WTC11 (cell line): ENCODE data around the gene FGFBP2. TPM values are rescaled to one million over a fixed set of nuclear protein-coding genes. Genes with fewer than 3 reads are reported as not detected.

Experiments used
- ATAC-seq: fragments of 200-7000 bp; cut with Tn5 transposase; 2 replicates; pipeline ENCODE4 v1.10.0; 2021; ENCODE audit warnings: mild to moderate bottlenecking, moderate library complexity
- CTCF ChIA-PET: fragments of 300-600 bp; sonication (Branson Sonifier 250); formaldehyde crosslinking; loops from one replicate; lab custom pipeline; 2021; ENCODE audit warnings: antibody characterized with exemption; lab: Charles Lee
- POLR2A ChIA-PET: fragments of 350-600 bp; sonication (Branson Sonifier 250); formaldehyde crosslinking; loops from one replicate; lab custom pipeline; 2021; ENCODE audit warnings: antibody characterized with exemption; lab: Charles Lee
- DNase-seq: peaks from one replicate; pipeline ENCODE4 v3.0.0; 2021; ENCODE audit warnings: low spot score
- H3K27ac Mint-ChIP-seq: 2 replicates; pipeline ENCODE4 v1.8.0; 2021; ENCODE audit warnings: mixed read lengths
- H3K27me3 Mint-ChIP-seq: 2 replicates; pipeline ENCODE4 v1.8.0; 2021; ENCODE audit warnings: low read depth, mild to moderate bottlenecking, moderate library complexity, mixed read lengths
- H3K36me3 Mint-ChIP-seq: 2 replicates; pipeline ENCODE4 v1.8.0; 2021; ENCODE audit warnings: mixed read lengths
- H3K4me1 Mint-ChIP-seq: 2 replicates; pipeline ENCODE4 v1.8.0; 2022; ENCODE audit warnings: mixed read lengths
- H3K4me3 Mint-ChIP-seq: 2 replicates; pipeline ENCODE4 v1.8.0; 2021; ENCODE audit warnings: mild to moderate bottlenecking, moderate library complexity, mixed read lengths
- H3K9me3 Mint-ChIP-seq: 2 replicates; pipeline ENCODE4 v1.8.0; 2021; ENCODE audit warnings: mixed read lengths
- E2F5 ChIP-seq: sonication (generic); formaldehyde crosslinking; IDR thresholded peaks from 2 replicates; pipeline ENCODE4 v1.8.1; 2022; ENCODE audit warnings: mild to moderate bottlenecking, moderate library complexity, missing genetic modification reagents
- EMX1 ChIP-seq: fragments of 250-450 bp; sonication (Bioruptor Pico); IDR thresholded peaks from 2 replicates; pipeline ENCODE4 v1.8.0; 2021; ENCODE audit warnings: mild to moderate bottlenecking
- ERG ChIP-seq: fragments of 250-450 bp; sonication (Bioruptor Pico); IDR thresholded peaks from 2 replicates; pipeline ENCODE4 v1.8.0; 2021; ENCODE audit warnings: mild to moderate bottlenecking
- FOXP1 ChIP-seq: sonication (generic); formaldehyde crosslinking; IDR thresholded peaks from 2 replicates; pipeline ENCODE4 v1.8.0; 2022; ENCODE audit warnings: missing genetic modification reagents, mild to moderate bottlenecking, moderate library complexity, borderline replicate concordance
- GTF2I ChIP-seq: fragments of 250-450 bp; sonication (Bioruptor Pico); conservative IDR thresholded peaks from 2 replicates; pipeline ENCODE4 v1.4.0; 2021; ENCODE audit warnings: mild to moderate bottlenecking
- IRF1 ChIP-seq: sonication (generic); formaldehyde crosslinking; IDR thresholded peaks from 2 replicates; pipeline ENCODE4 v1.8.0; 2023; ENCODE audit warnings: missing genetic modification reagents
- IRF2 ChIP-seq: sonication (generic); formaldehyde crosslinking; IDR thresholded peaks from 2 replicates; pipeline ENCODE4 v1.8.0; 2022; ENCODE audit warnings: low read depth, missing genetic modification reagents, borderline replicate concordance
- JUN ChIP-seq: sonication (generic); formaldehyde crosslinking; IDR thresholded peaks from 2 replicates; pipeline ENCODE4 v1.8.0; 2023; ENCODE audit warnings: mild to moderate bottlenecking, missing genetic modification reagents
- NFATC4 ChIP-seq: fragments of 250-450 bp; sonication (Bioruptor Pico); IDR thresholded peaks from 2 replicates; pipeline ENCODE4 v1.9.0; 2021; ENCODE audit warnings: mild to moderate bottlenecking
- SMAD3 ChIP-seq: sonication (generic); formaldehyde crosslinking; IDR thresholded peaks from 2 replicates; pipeline ENCODE4 v1.8.0; 2022; ENCODE audit warnings: missing genetic modification reagents, mild to moderate bottlenecking, borderline replicate concordance
- SP1 ChIP-seq: sonication (generic); formaldehyde crosslinking; conservative IDR thresholded peaks from 2 replicates; pipeline ENCODE4 v1.8.1; 2022; ENCODE audit warnings: missing genetic modification reagents
- ZBTB21 ChIP-seq: sonication (generic); formaldehyde crosslinking; IDR thresholded peaks from 2 replicates; pipeline ENCODE4 v1.8.1; 2023; ENCODE audit warnings: mild to moderate bottlenecking, missing genetic modification reagents, borderline replicate concordance
- ZNF219 ChIP-seq: sonication (generic); formaldehyde crosslinking; IDR thresholded peaks from 2 replicates; pipeline ENCODE4 v1.8.0; 2023; ENCODE audit warnings: missing genetic modification reagents, mild to moderate bottlenecking, borderline replicate concordance
- ZNF281 ChIP-seq: sonication (generic); formaldehyde crosslinking; IDR thresholded peaks from 2 replicates; pipeline ENCODE4 v1.8.0; 2023; ENCODE audit warnings: mild to moderate bottlenecking, missing genetic modification reagents
- ZNF317 ChIP-seq: sonication (generic); formaldehyde crosslinking; IDR thresholded peaks from 2 replicates; pipeline ENCODE4 v1.8.1; 2023; ENCODE audit warnings: low read depth, mild to moderate bottlenecking, moderate library complexity, missing genetic modification reagents, borderline replicate concordance
- ZNF396 ChIP-seq: fragments of 250-450 bp; sonication (Bioruptor Pico); IDR thresholded peaks from 2 replicates; pipeline ENCODE4 v1.8.0; 2021; ENCODE audit warnings: mild to moderate bottlenecking, moderate library complexity, borderline replicate concordance
- ZNF423 ChIP-seq: fragments of 250-450 bp; sonication (Bioruptor Pico); IDR thresholded peaks from 2 replicates; pipeline ENCODE4 v2.1.2; 2022; ENCODE audit warnings: mild to moderate bottlenecking, moderate library complexity
- ZNF671 ChIP-seq: fragments of 250-450 bp; sonication (Bioruptor Pico); IDR thresholded peaks from 2 replicates; pipeline ENCODE4 v1.8.0; 2021; ENCODE audit warnings: mild to moderate bottlenecking
- total RNA-seq: library from RNA; stranded (reverse); gene quantifications from 3 replicates; pipeline ENCODE4 v1.2.3, GENCODE V29; 2021
- TF ChIP-seq, protein P1 (sequence below): sonication (generic); formaldehyde crosslinking; IDR thresholded peaks from 2 replicates; pipeline ENCODE4 v1.8.1; 2023; ENCODE audit warnings: mild to moderate bottlenecking, missing genetic modification reagents, moderate library complexity
- TF ChIP-seq, protein P2 (sequence below): sonication (generic); formaldehyde crosslinking; IDR thresholded peaks from 2 replicates; pipeline ENCODE4 v1.8.1; 2023; ENCODE audit warnings: mild to moderate bottlenecking, missing genetic modification reagents
- TF ChIP-seq, protein P3 (sequence below): fragments of 250-450 bp; sonication (Bioruptor Pico); IDR thresholded peaks from 2 replicates; pipeline ENCODE4 v1.9.0; 2021; ENCODE audit warnings: mild to moderate bottlenecking, borderline replicate concordance

The FGFBP2 gene
- total RNA-seq, 1 experiment from 2014 or later, result 0.24 TPM

GRCh38 chr4:15914736-15915135 lies 48.2 kb downstream of the FGFBP2 start (continued):
- no peak for TF ChIP-seq JUN (CRISPR knock-in tag)
- TF ChIP-seq ZNF281, result no peak
- no peak for TF ChIP-seq ZNF219 (CRISPR knock-in tag)
- TF ChIP-seq, protein P1, sequence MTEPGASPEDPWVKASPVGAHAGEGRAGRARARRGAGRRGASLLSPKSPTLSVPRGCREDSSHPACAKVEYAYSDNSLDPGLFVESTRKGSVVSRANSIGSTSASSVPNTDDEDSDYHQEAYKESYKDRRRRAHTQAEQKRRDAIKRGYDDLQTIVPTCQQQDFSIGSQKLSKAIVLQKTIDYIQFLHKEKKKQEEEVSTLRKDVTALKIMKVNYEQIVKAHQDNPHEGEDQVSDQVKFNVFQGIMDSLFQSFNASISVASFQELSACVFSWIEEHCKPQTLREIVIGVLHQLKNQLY (CRISPR knock-in tag), result no peak
- no peak for TF ChIP-seq ZBTB21 (CRISPR knock-in tag)
- no peak for TF ChIP-seq E2F5 (CRISPR knock-in tag)
- TF ChIP-seq FOXP1 (CRISPR knock-in tag), result no peak
- no peak for TF ChIP-seq SMAD3 (CRISPR knock-in tag)
- no peak for TF ChIP-seq NFATC4
- no peak for TF ChIP-seq IRF2 (CRISPR knock-in tag)

GRCh38 chr4:15914291-15914690 lies 48.7 kb downstream of the FGFBP2 start:
- no peak overlapping the region for H3K27ac Mint-ChIP-seq
- TF ChIP-seq ERG (CRISPR knock-in tag) (no peak), ZNF423 (no peak), FOXP1 (CRISPR knock-in tag) (no peak), SP1 (no peak), ZNF671 (no peak), ZNF396 (no peak), IRF1 (no peak), ZNF317 (CRISPR knock-in tag) (no peak), GTF2I (CRISPR knock-in tag) (no peak), E2F5 (CRISPR knock-in tag) (no peak), EMX1 (CRISPR knock-in tag) (no peak), IRF2 (CRISPR knock-in tag) (no peak)
- TF ChIP-seq, protein P2, sequence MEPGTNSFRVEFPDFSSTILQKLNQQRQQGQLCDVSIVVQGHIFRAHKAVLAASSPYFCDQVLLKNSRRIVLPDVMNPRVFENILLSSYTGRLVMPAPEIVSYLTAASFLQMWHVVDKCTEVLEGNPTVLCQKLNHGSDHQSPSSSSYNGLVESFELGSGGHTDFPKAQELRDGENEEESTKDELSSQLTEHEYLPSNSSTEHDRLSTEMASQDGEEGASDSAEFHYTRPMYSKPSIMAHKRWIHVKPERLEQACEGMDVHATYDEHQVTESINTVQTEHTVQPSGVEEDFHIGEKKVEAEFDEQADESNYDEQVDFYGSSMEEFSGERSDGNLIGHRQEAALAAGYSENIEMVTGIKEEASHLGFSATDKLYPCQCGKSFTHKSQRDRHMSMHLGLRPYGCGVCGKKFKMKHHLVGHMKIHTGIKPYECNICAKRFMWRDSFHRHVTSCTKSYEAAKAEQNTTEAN (CRISPR knock-in tag), result no peak
- TF ChIP-seq, protein P3, sequence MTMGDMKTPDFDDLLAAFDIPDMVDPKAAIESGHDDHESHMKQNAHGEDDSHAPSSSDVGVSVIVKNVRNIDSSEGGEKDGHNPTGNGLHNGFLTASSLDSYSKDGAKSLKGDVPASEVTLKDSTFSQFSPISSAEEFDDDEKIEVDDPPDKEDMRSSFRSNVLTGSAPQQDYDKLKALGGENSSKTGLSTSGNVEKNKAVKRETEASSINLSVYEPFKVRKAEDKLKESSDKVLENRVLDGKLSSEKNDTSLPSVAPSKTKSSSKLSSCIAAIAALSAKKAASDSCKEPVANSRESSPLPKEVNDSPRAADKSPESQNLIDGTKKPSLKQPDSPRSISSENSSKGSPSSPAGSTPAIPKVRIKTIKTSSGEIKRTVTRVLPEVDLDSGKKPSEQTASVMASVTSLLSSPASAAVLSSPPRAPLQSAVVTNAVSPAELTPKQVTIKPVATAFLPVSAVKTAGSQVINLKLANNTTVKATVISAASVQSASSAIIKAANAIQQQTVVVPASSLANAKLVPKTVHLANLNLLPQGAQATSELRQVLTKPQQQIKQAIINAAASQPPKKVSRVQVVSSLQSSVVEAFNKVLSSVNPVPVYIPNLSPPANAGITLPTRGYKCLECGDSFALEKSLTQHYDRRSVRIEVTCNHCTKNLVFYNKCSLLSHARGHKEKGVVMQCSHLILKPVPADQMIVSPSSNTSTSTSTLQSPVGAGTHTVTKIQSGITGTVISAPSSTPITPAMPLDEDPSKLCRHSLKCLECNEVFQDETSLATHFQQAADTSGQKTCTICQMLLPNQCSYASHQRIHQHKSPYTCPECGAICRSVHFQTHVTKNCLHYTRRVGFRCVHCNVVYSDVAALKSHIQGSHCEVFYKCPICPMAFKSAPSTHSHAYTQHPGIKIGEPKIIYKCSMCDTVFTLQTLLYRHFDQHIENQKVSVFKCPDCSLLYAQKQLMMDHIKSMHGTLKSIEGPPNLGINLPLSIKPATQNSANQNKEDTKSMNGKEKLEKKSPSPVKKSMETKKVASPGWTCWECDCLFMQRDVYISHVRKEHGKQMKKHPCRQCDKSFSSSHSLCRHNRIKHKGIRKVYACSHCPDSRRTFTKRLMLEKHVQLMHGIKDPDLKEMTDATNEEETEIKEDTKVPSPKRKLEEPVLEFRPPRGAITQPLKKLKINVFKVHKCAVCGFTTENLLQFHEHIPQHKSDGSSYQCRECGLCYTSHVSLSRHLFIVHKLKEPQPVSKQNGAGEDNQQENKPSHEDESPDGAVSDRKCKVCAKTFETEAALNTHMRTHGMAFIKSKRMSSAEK (CRISPR knock-in tag), result no peak

More at GRCh38 chr4:15914291-15914690, 48.7 kb downstream of the FGFBP2 start:
- Mint-ChIP-seq H3K27me3 (no peaks in the 10 kb centered on the region; the same call in 1 of the 2 replicates), H3K4me3 (no peak overlapping the region), H3K4me1 (no peaks in the 10 kb centered on the region), H3K36me3 (peaks cover 16% of the 10 kb centered on the region), H3K9me3 (peaks cover 27% of the 10 kb centered on the region)
- ChIA-PET POLR2A (no interaction called here), CTCF (interaction anchor here (1.2 to 1.4 kb wide), 2 partner anchors 32 to 42 kb away, joined by 3 to 7 read pairs; no protein-coding TSS in a partner anchor)
- no peak for DNase-seq
- no peak for ATAC-seq
